Panc1 (cell line): ENCODE data around the gene ZNF664.

Experiments used
- POLR2AphosphoS5 ChIP-seq: IDR thresholded peaks from 2 replicates; pipeline ENCODE4 v1.6.1; 2012; ENCODE audit warnings: mild to moderate bottlenecking, low read depth, low read length, moderate library complexity
- REST ChIP-seq, 2 experiments: IDR thresholded peaks; 2 replicates each; pipeline ENCODE4 v1.6.1; 2011 to 2012; ENCODE audit warnings: low read depth in 2 of 2, control low read depth in 1 of 2, low read length in 1 of 2, mild to moderate bottlenecking in 1 of 2, moderate library complexity in 1 of 2; ENCODE audit not compliant: insufficient read depth in 1 of 2
- SIN3A ChIP-seq: IDR thresholded peaks from 2 replicates; pipeline ENCODE4 v1.6.1; 2012; ENCODE audit warnings: low read depth, mild to moderate bottlenecking, low read length, moderate library complexity, borderline replicate concordance; ENCODE audit not compliant: insufficient read depth
- TCF7L2 ChIP-seq: IDR thresholded peaks from 2 replicates; pipeline ENCODE4 v1.6.1; 2011; ENCODE audit warnings: mild to moderate bottlenecking, low read depth, low read length, inconsistent platforms
- TF ChIP-seq, protein P1 (sequence below): fragments of 450-650 bp; IDR thresholded peaks from 2 replicates; pipeline ENCODE4 v1.5.1; 2017; ENCODE audit warnings: mild to moderate bottlenecking

- TF ChIP-seq, protein P1, sequence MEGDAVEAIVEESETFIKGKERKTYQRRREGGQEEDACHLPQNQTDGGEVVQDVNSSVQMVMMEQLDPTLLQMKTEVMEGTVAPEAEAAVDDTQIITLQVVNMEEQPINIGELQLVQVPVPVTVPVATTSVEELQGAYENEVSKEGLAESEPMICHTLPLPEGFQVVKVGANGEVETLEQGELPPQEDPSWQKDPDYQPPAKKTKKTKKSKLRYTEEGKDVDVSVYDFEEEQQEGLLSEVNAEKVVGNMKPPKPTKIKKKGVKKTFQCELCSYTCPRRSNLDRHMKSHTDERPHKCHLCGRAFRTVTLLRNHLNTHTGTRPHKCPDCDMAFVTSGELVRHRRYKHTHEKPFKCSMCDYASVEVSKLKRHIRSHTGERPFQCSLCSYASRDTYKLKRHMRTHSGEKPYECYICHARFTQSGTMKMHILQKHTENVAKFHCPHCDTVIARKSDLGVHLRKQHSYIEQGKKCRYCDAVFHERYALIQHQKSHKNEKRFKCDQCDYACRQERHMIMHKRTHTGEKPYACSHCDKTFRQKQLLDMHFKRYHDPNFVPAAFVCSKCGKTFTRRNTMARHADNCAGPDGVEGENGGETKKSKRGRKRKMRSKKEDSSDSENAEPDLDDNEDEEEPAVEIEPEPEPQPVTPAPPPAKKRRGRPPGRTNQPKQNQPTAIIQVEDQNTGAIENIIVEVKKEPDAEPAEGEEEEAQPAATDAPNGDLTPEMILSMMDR: no peak
- no peak for TF ChIP-seq SIN3A
- TF ChIP-seq REST (IDR thresholded peaks at IDR 0.05; ENCODE audit: insufficient read depth in 1 of 2, low read depth in 2 of 2, low read length in 1 of 2): no peak
- no peak for TF ChIP-seq TCF7L2
- no peak for TF ChIP-seq POLR2AphosphoS5
These were observed 25.5 kb downstream of the ZNF664 start for GRCh38 chr12:123998344-123998990.
